ENCODE results near the gene SCNM1.
"Not testable (repeated sequence)": the region's sequence is repeated elsewhere in the genome, so short reads cannot be mapped to it uniquely, and the experiment has no call there.

The SCNM1 gene

GRCh38 chr1:151146412-151147131 lies 19.4 kb upstream of the SCNM1 start, which contains the start of gene SEMA6C:
Gene SEMA6C (minus strand): TSS chr1:151146631. CDS start chr1:151142621, 4,010 bp downstream.
- peak; percentile 69 to 81 for DNase-seq (ENCODE audit: low read depth in 2 of 2)

- DNase-seq (ENCODE audit: low read depth in 2 of 2), result no peak
These were observed 18.8 kb upstream of the SCNM1 start for GRCh38 chr1:151147132-151147503.

GRCh38 chr1:151147665-151148064 lies 18.3 kb upstream of the SCNM1 start:
- no peak for DNase-seq (ENCODE audit: low read depth in 2 of 2)

GRCh38 chr1:151156515-151156819 lies 9.5 kb upstream of the SCNM1 start, which contains the start of gene TNFAIP8L2:
Gene TNFAIP8L2 (plus strand): TSS chr1:151156649. CDS start chr1:151158698, 2,049 bp downstream.
- DNase-seq (ENCODE audit: low read depth in 2 of 2), result peak; percentile 54 to 70

GRCh38 chr1:151157067-151157531 lies 8.8 kb upstream of the SCNM1 start:
- peak in 1 of 2 donors; percentile 24 for DNase-seq (ENCODE audit: low read depth in 2 of 2)

GRCh38 chr1:151158326-151158725 lies 7.6 kb upstream of the SCNM1 start:
- DNase-seq (ENCODE audit: low read depth in 2 of 2), result peak; percentile 30 to 51

GRCh38 chr1:151158751-151159251 lies 7.1 kb upstream of the SCNM1 start:
- no peak for DNase-seq (ENCODE audit: low read depth in 2 of 2)

GRCh38 chr1:151159373-151159772 lies 6.6 kb upstream of the SCNM1 start:
- DNase-seq (ENCODE audit: low read depth in 2 of 2), result no peak

GRCh38 chr1:151164732-151165280 lies 1.1 kb upstream of the SCNM1 start:
- no peak for DNase-seq (ENCODE audit: low read depth in 2 of 2)

GRCh38 chr1:151165281-151165737 lies 635 bp upstream of the SCNM1 start:
- DNase-seq (ENCODE audit: low read depth in 2 of 2), result no peak

- no peak for DNase-seq (ENCODE audit: low read depth in 2 of 2)
These were observed 587 bp downstream of the SCNM1 start for GRCh38 chr1:151166505-151166956.

- DNase-seq (ENCODE audit: low read depth in 2 of 2), result no peak
These were observed 1.2 kb downstream of the SCNM1 start for GRCh38 chr1:151167116-151167515.

GRCh38 chr1:151171190-151171589 lies 5.2 kb downstream of the SCNM1 start:
- no peak for DNase-seq (ENCODE audit: low read depth in 2 of 2)

- no peak for DNase-seq (ENCODE audit: low read depth in 2 of 2)
These were observed 9.2 kb downstream of the SCNM1 start for GRCh38 chr1:151175041-151175741.

- DNase-seq (ENCODE audit: low read depth in 2 of 2), result no peak
These were observed 9.9 kb downstream of the SCNM1 start, which contains the start of gene TMOD4 for GRCh38 chr1:151175863-151176262. Gene TMOD4 (minus strand): TSS chr1:151175981. CDS start chr1:151174875, 1,106 bp downstream.

- no peak for DNase-seq (ENCODE audit: low read depth in 2 of 2)
These were observed 10.6 kb downstream of the SCNM1 start for GRCh38 chr1:151176514-151177045.

- no peak for DNase-seq (ENCODE audit: low read depth in 2 of 2)
These were observed 18.3 kb downstream of the SCNM1 start for GRCh38 chr1:151184211-151184610.

- no peak for DNase-seq (ENCODE audit: low read depth in 2 of 2)
These were observed 21.3 kb downstream of the SCNM1 start for GRCh38 chr1:151187205-151187604.

- not testable (repeated sequence) for DNase-seq (ENCODE audit: low read depth in 2 of 2)
These were observed 22.7 kb downstream of the SCNM1 start for GRCh38 chr1:151188667-151189066.

GRCh38 chr1:151189637-151190445 lies 23.9 kb downstream of the SCNM1 start, which contains the start of gene VPS72:
Gene VPS72 (minus strand): TSS chr1:151190197. CDS start chr1:151190121, 76 bp downstream.
- DNase-seq (ENCODE audit: low read depth in 2 of 2), result peak; percentile 71 to 74

- no peak for DNase-seq (ENCODE audit: low read depth in 2 of 2)
These were observed 26.1 kb downstream of the SCNM1 start for GRCh38 chr1:151192047-151192446.

All from stimulated activated CD4-positive, alpha-beta T cell treated with anti-CD3 and anti-CD28 coated beads, Interleukin-1b, Interleukin-23, amount 100 ng/mL, for 4 hours (primary cell).